Breast epithelium (tissue), 4 donors: ENCODE results near the gene TAF7. TPM values are rescaled to one million over a fixed set of nuclear protein-coding genes. Genes with fewer than 3 reads are reported as not detected.
"Not testable (repeated sequence)": the region's sequence is repeated elsewhere in the genome, so short reads cannot be mapped to it uniquely, and the experiment has no call there.

Experiments used
- DNase-seq, 2 donors: peaks; one replicate each; pipeline ENCODE4 v3.0.0-alpha.2; 2019; ENCODE audit warnings: low spot score in 2 of 2
- H3K27ac ChIP-seq, 2 donors: fragments of 200-600 bp; sonication (generic) in 1 of 2; one replicate each; pipeline ENCODE4 v1.5.1; 2016 to 2019; ENCODE audit warnings: mild to moderate bottlenecking in 1 of 2
- H3K27me3 ChIP-seq, 2 donors: fragments of 200-600 bp; sonication (generic) in 1 of 2; one replicate each; pipeline versions ENCODE4 v1.5.1 to v1.6.0; 2017 to 2019; ENCODE audit warnings: control low read depth in 1 of 2, mild to moderate bottlenecking in 1 of 2
- H3K36me3 ChIP-seq: fragments of 200-600 bp; one replicate; pipeline ENCODE4 v1.5.1; 2019
- H3K4me1 ChIP-seq, 2 donors: fragments of 200-600 bp; sonication (generic); one replicate each; pipeline ENCODE4 v1.5.1; 2016 to 2019; ENCODE audit warnings: control low read depth in 1 of 2
- H3K4me3 ChIP-seq, 3 donors: fragments of 200-600 bp; sonication (generic); 1 replicate in 2 of 3; 2 replicates in 1 of 3; pipeline ENCODE4 v1.5.1; 2016 to 2019; ENCODE audit warnings: mild to moderate bottlenecking in 3 of 3, moderate library complexity in 2 of 3
- H3K9me3 ChIP-seq, 2 donors: fragments of 200-600 bp; sonication (generic) in 1 of 2; one replicate each; pipeline ENCODE4 v1.5.1; 2016 to 2019; ENCODE audit warnings: control low read depth in 1 of 2
- CTCF ChIP-seq, 3 donors: fragments of 450-650 bp; IDR thresholded peaks; one replicate each; pipeline ENCODE4 v1.5.1; 2016 to 2017; ENCODE audit warnings: antibody characterized with exemption in 3 of 3, mild to moderate bottlenecking in 3 of 3, moderate library complexity in 3 of 3
- POLR2A ChIP-seq: fragments of 450-650 bp; IDR thresholded peaks from one replicate; pipeline ENCODE4 v1.6.1; 2016; ENCODE audit warnings: antibody characterized with exemption, mild to moderate bottlenecking, moderate library complexity
- POLR2AphosphoS5 ChIP-seq, 3 donors: sonication (generic); formaldehyde crosslinking; IDR thresholded peaks; one replicate each; pipeline ENCODE4 v1.6.1; 2017; ENCODE audit warnings: antibody characterized with exemption in 3 of 3
- intact Hi-C: fragments of 100-400 bp; cut with DNase I; formaldehyde crosslinking; loops from one replicate; pipeline ENCODE4 v1.15.1; 2023; ENCODE audit warnings: low total_unique reads
- total RNA-seq, 3 donors: library from RNA; depleted of rRNA; stranded (reverse); fragments of >200 nt; gene quantifications; one replicate each; pipeline ENCODE4 v1.1.0, GENCODE V29; 2016

TAF7 gene
- total RNA-seq, 3 donors from 2014 or later: 59.2 to 96.2 (median 68.2) TPM

- Histone ChIP-seq H3K4me1 (no peaks in the 10 kb centered on the region), H3K9me3 (peaks cover 62 to 80% of the 10 kb centered on the region in 2 donors), H3K27me3 (no peaks in the 10 kb centered on the region), H3K27ac (no peak overlapping the region), H3K4me3 (peak overlapping the region in 1 of 3 donors; percentile 80), H3K36me3 (peaks cover 4% of the 10 kb centered on the region)
- intact Hi-C loops: no loop called here
- no peak for TF ChIP-seq CTCF (IDR thresholded peaks at IDR 0.05)
- no peak for TF ChIP-seq POLR2A
- no peak for TF ChIP-seq POLR2AphosphoS5 (IDR thresholded peaks at IDR 0.05)
- no peak for DNase-seq
Observed at GRCh38 chr5:141319202-141319601, 1.4 kb downstream of the TAF7 start.

- H3K4me3 ChIP-seq, H3K27ac ChIP-seq, H3K4me1 ChIP-seq, DNase-seq, intact Hi-C loops, H3K27me3 ChIP-seq, H3K36me3 ChIP-seq: not testable (repeated sequence)
- H3K9me3 ChIP-seq: peaks cover 78 to 92% of the 10 kb centered on the region in 2 donors
Observed at GRCh38 chr5:141316963-141317362, 3.6 kb downstream of the TAF7 start.

- TF ChIP-seq CTCF (IDR thresholded peaks at IDR 0.05) (no peak), POLR2AphosphoS5 (IDR thresholded peaks at IDR 0.05) (no peak), POLR2A (no peak)
- no peak overlapping the region for H3K27ac ChIP-seq
- no peak overlapping the region for H3K4me3 ChIP-seq
- H3K4me1 ChIP-seq: no peaks in the 10 kb centered on the region
- peaks cover 10% of the 10 kb centered on the region for H3K36me3 ChIP-seq
- DNase-seq: no peak
- H3K27me3 ChIP-seq: no peaks in the 10 kb centered on the region
- peaks cover 96 to 99% of the 10 kb centered on the region in 2 donors for H3K9me3 ChIP-seq
- intact Hi-C loops: no loop called here
Observed at GRCh38 chr5:141313711-141314110, 6.9 kb downstream of the TAF7 start.

GRCh38 chr5:141306630-141307029 is 14.0 kb downstream of the TAF7 start:
- Histone ChIP-seq H3K27me3 (no peaks in the 10 kb centered on the region), H3K36me3 (peaks cover 3% of the 10 kb centered on the region), H3K4me1 (no peaks in the 10 kb centered on the region), H3K4me3 (no peak overlapping the region), H3K27ac (no peak overlapping the region), H3K9me3 (peaks cover 95 to 100% of the 10 kb centered on the region in 2 donors)
- no peak for DNase-seq
- intact Hi-C loops: no loop called here
- TF ChIP-seq CTCF (IDR thresholded peaks at IDR 0.05): no peak
- no peak for TF ChIP-seq POLR2A
- no peak for TF ChIP-seq POLR2AphosphoS5 (IDR thresholded peaks at IDR 0.05)

- Histone ChIP-seq H3K36me3 (no peaks in the 10 kb centered on the region), H3K27me3 (no peaks in the 10 kb centered on the region)
- intact Hi-C loops: no loop called here
Observed at GRCh38 chr5:141303756-141304155, 16.8 kb downstream of the TAF7 start, which contains the start of gene SLC25A2. SLC25A2 (minus strand) TSS chr5:141304049; CDS start chr5:141303865, 184 bp downstream.

More at GRCh38 chr5:141303756-141304155, 16.8 kb downstream of the TAF7 start, which contains the start of gene SLC25A2:
- H3K9me3 ChIP-seq: peaks cover 96 to 100% of the 10 kb centered on the region in 2 donors
- no peaks in the 10 kb centered on the region for H3K4me1 ChIP-seq
- TF ChIP-seq CTCF (IDR thresholded peaks at IDR 0.05) (no peak), POLR2AphosphoS5 (IDR thresholded peaks at IDR 0.05) (no peak), POLR2A (no peak)
- H3K4me3 ChIP-seq: no peak within 1 kb of the TSS
- H3K27ac ChIP-seq: no peak within 1 kb of the TSS
- no peak for DNase-seq
